ENCODE results near the gene PRAMEF7. TPM values are rescaled to one million over a fixed set of nuclear protein-coding genes. Genes with fewer than 3 reads are reported as not detected.

PRAMEF7 gene
- total and polyA plus RNA-seq, 10 donors, result not detected

Small RNAs within 50 kb of the gene (small RNA-seq; reads per million reads assigned to genes)
- 0 reads per million in 4 donors for gene RNU6-1072P

Other genes with a start within 250 kb of the PRAMEF7 start
- not detected for gene AADACL3, start 200.5 kb upstream of the PRAMEF7 start, total RNA-seq
- gene AADACL3, start 200.5 kb upstream of the PRAMEF7 start, polyA plus RNA-seq, result not detected
- gene CFAP107, start 170.4 kb upstream of the PRAMEF7 start, total RNA-seq, result not detected
- gene CFAP107, start 170.4 kb upstream of the PRAMEF7 start, polyA plus RNA-seq, result not detected
- gene PRAMEF12, start 142.9 kb upstream of the PRAMEF7 start, total RNA-seq, result not detected
- gene PRAMEF12, start 142.9 kb upstream of the PRAMEF7 start, polyA plus RNA-seq, result not detected
- not detected for gene PRAMEF1, start 125.2 kb upstream of the PRAMEF7 start, total RNA-seq
- gene PRAMEF1, start 125.2 kb upstream of the PRAMEF7 start, polyA plus RNA-seq, result not detected
- not detected for gene PRAMEF11, start 85.2 kb upstream of the PRAMEF7 start, total RNA-seq
- gene PRAMEF11, start 85.2 kb upstream of the PRAMEF7 start, polyA plus RNA-seq, result not detected
- gene HNRNPCL1, start 67.9 kb upstream of the PRAMEF7 start, total RNA-seq, result not detected
- gene HNRNPCL1, start 67.9 kb upstream of the PRAMEF7 start, polyA plus RNA-seq, result not detected
- gene PRAMEF2, start 59.5 kb upstream of the PRAMEF7 start, total RNA-seq, result not detected
- gene PRAMEF2, start 59.5 kb upstream of the PRAMEF7 start, polyA plus RNA-seq, result not detected
- gene PRAMEF4, start 30.4 kb upstream of the PRAMEF7 start, total RNA-seq, result not detected
- not detected for gene PRAMEF4, start 30.4 kb upstream of the PRAMEF7 start, polyA plus RNA-seq
- not detected for gene PRAMEF10, start 18.3 kb upstream of the PRAMEF7 start, total RNA-seq
- gene PRAMEF10, start 18.3 kb upstream of the PRAMEF7 start, polyA plus RNA-seq, result not detected
- gene PRAMEF6, start 31.0 kb downstream of the PRAMEF7 start, total RNA-seq, result not detected
- not detected for gene PRAMEF6, start 31.0 kb downstream of the PRAMEF7 start, polyA plus RNA-seq
- gene PRAMEF27, start 140.0 kb downstream of the PRAMEF7 start, total RNA-seq, result not detected
- not detected for gene PRAMEF27, start 140.0 kb downstream of the PRAMEF7 start, polyA plus RNA-seq
- not detected for gene HNRNPCL3, start 144.2 kb downstream of the PRAMEF7 start, total RNA-seq
- not detected for gene HNRNPCL3, start 144.2 kb downstream of the PRAMEF7 start, polyA plus RNA-seq
- gene PRAMEF25, start 154.2 kb downstream of the PRAMEF7 start, total RNA-seq, result not detected
- not detected for gene PRAMEF25, start 154.2 kb downstream of the PRAMEF7 start, polyA plus RNA-seq
- gene HNRNPCL2, start 200.2 kb downstream of the PRAMEF7 start, total RNA-seq, result not detected
- gene HNRNPCL2, start 200.2 kb downstream of the PRAMEF7 start, polyA plus RNA-seq, result not detected
- not detected for gene PRAMEF26, start 239.4 kb downstream of the PRAMEF7 start, total RNA-seq
- gene PRAMEF26, start 239.4 kb downstream of the PRAMEF7 start, polyA plus RNA-seq, result not detected
- not detected for gene HNRNPCL4, start 249.0 kb downstream of the PRAMEF7 start, total RNA-seq
- gene HNRNPCL4, start 249.0 kb downstream of the PRAMEF7 start, polyA plus RNA-seq, result not detected

Measured in spleen (tissue), 11 donors.